Fibroblast of skin of abdomen (primary cell): ENCODE measurements around the gene SF1.

ENCODE experiments used
- DNase-seq: peaks from one replicate; pipeline ENCODE4 v3.0.0-alpha.2; 2013

Gene SF1

DNA sequence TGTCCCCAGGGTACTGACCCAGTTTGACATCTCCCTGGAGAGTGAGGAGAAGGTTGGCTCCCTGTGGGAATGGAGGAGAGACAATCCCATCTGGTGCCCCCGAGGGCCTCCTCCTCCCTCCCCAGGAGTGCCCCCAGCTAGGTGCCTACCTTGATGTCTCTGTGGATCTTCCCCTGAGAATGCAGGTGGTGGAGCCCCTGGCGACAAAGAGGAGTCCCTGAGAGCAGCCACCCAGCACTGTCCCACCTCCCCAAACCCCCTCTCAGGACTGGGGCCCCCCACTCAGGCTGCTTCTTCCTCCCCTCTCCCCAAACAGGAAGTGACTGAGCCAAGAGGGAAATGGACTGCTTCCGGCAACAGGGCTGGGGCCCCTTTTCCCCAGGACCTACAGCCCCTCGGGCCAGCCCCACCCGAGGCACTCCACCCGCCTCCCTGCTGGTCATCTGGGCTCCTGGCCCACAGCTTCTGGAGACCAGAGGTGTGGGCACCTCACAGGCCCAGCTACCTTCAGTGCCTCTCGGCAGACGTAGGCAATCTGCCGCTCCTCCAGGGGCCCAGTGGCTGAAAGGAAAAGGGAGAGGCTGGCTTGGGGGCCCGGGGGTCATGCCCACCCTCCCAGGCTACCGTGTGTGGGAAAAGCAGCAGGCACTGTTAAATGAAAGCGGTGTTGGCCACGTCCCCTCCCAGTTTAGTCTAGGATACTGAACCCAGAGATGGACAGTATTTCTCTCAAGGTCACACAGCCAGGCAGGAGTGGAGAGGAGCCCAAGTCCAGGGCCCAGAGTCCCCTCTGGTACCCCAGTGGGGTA lies 23.4 kb upstream of the SF1 start:
- no peak for DNase-seq

DNA sequence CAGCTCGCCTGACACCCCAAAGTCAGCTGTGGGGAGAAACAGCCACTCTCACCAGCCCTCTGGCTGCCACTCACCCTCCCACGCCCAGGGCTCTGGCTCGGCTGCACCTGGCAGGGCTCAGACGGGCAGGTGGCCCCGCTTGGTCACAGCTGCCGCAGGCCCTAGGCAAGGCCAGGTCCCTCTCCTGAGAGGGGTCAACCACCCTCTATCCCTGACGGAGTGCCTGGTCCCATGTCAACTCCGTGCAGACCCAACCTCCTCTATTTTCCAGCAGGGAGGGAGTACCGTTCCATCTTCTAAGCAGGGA lies 22.8 kb upstream of the SF1 start:
- DNase-seq: no peak

DNA sequence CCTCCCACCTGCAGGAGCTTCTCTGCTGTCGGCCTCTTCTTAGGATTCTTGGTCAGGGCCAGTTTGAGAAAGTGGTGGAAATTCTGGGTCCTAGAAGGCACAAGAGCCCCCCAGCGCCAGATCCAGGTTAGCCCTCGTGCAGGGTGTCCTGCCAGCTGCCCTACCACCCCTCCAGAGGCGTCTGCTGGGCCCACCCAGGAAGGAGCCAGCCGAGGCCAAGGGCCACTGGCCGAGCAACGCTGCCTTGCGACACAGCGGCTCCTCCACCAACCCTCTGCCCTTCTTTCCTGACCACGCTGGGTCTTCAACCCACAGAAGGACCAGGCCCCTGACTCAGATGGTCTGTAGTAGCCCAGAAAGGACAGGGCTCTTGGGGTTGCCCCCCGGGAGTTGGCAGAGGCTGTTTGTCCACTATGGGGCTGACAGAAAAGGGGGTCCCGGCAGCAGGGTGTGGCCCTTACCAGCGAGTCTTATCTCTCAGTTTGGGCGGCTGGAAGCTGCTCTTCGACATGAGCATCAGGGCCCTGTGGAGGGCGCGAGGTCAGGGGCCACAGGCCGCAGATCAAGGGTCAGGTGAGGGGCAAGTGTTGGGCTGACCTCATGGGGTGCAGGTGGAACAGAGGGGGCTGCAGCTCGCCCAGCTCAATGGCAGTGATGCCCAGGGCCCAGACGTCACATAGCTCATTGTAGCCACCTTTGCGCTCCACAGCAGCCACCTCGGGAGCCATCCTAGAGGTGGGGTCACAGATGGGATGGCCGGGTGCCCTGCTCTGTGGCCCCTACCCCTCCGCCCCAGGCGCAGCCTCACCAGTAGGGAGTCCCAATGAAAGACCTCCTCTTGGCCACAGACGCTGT lies 22.2 kb upstream of the SF1 start:
- no peak for DNase-seq

DNA sequence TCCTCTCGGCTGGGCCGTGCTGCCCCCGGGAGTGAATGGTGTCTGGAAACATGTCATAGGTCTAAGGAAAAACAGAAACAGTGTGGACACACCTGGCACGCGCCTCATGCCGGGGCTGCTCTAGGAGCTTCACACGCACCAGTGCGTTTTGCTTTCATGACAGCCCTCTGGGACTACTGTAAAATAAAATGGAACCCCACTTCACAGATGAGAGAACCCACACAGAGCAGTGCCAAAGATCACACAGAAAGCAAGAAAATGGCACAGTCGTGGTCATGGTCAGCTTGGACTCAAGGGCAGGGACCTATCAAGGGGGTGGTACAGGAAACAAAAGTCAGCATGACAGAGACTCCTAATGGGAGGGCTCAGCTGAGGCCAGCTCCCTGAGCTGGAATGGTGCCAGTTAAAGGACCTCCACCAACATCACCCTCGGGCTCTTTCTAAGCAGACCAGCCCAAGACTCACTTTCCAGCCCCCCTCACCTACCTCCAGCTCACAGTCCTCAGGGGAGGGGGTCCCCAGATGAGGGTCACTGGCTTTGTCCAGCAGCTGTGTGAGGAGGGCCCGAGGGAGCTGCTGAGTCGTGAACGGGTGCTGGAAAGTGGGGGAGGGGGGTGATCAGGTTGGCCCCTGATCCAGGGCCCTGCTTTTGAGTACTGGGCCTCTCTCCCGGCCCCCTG lies 21.4 kb upstream of the SF1 start:
- no peak for DNase-seq

DNA sequence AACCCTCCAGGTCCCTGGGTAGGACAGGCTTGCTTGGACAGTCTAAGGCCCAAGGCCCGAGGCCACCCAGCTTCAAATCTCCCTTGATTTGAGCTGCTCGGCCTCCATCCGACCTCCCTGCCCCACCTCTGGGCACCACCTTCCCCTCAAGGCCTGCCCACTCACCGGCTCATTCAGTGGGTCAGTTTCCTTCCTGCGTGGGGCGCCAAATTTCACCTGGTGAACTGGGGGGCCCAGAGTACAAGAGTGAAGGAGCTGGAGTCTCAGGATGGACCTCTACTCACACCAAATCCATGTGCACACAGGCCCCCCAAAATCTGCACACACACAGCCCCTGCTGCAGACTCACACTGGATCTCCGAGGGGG lies 20.9 kb upstream of the SF1 start:
- DNase-seq: no peak

- DNase-seq: no peak
Measured at GRCh38 chr11:64796757-64797541, 18.6 kb upstream of the SF1 start.

- no peak for DNase-seq
Measured at GRCh38 chr11:64796047-64796756, 17.9 kb upstream of the SF1 start.

DNA sequence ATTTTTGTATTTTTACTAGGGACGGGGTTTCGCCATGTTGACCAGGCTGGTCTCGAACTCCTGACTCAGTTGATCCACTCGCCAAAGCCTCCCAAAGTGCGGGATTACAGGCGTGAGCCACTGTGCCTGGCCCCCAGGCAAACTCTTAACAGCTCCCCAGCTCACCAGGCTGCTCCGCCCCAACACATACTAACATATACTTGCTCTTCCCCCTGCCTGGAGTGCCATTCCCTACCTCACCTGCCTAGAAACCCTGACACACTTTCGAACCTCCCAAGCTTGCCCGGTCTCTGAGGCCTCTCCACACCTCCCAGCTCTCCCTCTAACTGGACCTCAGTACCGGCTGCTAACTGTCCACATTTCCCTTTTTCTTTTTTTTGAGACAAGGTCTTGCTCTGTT lies 16.2 kb upstream of the SF1 start:
- DNase-seq: no peak

DNA sequence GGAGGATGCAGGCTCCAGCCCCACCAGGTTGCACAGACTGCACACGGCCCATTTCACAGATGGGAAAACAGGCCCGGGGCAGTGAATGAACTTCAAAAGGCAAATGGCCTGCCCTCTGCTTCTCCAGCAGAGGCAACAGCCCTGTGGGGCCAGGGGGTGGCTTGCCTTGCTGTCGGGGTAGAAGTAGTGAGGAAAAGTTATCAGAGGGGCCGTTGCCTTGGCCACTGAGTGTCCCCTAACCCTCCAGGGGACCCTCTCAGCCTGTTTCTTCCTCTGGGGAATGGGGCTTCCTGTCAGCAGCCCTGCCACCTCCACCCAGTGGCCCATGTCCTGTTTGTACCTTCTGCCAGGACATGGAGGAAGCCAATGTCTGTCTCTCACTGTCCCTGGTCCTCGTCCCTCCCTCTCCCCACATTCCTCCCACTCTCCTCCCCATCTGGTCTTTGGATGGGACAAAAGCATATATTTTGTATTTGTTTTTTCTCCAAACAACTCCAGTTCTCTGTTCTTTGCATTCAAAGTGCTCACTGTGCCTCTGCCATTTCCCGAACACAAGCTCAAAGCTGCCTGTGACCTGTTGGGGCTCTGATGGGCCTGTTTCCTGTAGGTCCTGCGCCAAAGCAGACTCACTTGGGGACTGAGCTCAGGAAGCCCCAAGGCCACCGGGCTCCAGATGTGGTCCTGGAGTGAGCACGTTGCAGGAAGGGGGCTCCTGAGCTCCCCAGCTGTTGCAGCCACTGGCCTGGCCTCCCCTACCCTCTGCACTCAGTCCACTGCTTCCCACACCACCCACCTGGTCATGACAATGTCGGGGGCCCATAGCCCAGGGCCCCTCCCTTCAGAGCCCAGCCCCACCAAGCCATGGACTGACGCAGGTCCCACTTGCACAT lies 15.2 kb upstream of the SF1 start:
- no peak for DNase-seq

GRCh38 chr11:64792482-64792881 lies 14.1 kb upstream of the SF1 start:
- no peak for DNase-seq

DNA sequence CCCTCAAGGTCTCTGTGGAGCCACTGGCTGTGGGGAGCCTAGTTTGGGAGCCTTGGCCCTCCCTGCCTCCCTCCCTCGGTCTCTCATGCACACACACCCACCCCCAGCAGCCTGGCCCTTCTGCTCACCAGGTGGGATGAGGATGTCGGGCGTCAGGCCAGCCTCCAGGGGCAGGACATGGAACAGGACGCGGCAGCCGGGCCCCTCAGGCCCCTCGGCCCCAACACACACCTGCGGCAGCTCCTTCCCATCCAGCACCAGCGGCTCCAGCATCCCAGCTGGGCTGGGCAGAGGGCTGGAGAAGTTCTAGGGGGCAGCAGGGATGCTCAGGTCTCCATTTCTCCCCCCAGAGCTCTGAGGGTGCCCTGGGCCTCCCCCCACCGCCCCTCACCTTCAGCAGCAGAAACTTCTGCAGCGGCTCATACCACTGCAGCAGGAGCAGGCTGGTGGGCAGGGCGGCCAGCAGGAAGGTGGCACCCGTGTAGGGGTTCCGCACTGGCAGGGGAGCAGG lies 13.5 kb upstream of the SF1 start:
- DNase-seq: no peak

DNA sequence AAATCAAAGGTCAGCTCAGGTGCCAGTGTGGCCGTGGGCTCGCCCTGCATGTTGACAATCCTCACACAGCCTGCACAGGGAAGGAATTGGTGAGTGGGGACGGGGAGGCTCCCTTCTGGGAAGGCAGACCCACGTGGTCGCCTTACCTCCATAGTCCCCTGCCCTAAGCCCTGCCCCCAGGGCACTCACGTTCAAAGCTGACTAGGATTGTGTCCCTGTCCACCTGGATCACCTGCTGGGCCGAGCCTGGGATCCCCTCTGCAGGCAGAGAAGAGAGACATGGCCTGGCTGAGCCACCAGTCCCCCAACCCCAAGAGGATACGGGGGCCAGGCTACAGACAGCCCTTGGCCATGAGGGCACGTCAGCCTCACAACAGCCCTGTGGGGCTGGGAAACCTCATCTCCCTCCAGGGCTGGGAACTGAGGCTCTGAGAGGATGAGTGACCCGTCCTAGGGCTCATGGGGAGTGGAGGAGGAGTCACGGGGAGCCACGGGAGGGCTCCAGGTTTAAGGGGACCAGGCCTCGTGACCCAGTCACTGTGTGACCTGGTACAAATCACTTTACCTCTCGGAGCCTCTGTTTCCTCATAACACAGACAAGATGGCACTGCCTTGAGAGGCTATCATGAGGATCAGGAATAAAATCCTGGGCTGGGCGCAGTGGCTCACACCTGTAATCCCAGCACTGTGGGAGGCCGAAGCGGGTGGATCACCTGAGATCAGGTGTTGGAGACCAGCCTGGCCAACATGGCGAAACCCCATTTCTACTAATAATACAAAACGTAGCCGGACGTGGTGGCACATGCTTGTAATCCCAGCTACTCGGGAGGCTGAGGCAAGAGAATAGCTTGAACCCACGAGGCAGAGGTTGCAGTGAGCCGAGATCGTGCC lies 12.1 kb upstream of the SF1 start:
- DNase-seq: no peak

- DNase-seq: no peak
Measured at GRCh38 chr11:64789331-64790204, 11.2 kb upstream of the SF1 start.

GRCh38 chr11:64788321-64789215 lies 10.2 kb upstream of the SF1 start:
- no peak for DNase-seq

DNA sequence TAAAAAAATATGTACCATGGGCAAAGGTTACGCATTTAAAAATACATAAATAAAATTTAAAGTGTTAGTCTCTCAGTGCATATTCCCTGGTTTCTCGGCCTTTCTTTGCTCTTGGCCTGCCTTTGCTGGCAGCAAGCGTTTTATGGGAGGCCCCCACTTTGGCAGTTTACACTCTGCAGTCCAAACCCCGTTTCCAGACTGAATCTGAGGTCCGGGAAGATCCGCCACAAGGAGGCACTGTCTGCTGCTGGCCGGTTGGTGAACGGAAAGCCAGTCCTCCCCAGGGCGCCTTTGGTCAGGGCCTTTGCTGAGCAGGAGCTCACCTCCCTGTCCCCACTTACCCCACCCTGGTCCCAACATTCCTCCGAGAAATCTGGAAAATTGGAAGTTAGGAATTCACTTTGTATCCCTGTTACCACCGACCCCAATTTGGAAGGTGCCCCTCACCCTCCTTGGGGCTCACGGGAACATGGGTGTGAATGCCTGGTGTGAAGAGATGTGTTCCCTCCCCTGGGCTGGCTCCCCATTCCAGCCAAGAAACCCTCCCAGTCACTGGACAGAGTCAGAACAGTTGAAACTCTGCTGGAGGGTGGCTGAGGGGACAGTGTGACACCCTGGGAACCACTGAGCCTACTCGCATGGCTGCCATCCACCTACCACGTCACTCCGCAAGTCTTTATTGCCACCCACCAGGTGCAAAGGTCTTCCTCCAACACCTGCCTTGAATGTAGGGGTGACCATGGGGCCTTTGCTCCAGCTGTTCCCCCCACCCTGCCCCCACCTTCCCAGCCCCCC lies 9.4 kb upstream of the SF1 start:
- DNase-seq: no peak

DNA sequence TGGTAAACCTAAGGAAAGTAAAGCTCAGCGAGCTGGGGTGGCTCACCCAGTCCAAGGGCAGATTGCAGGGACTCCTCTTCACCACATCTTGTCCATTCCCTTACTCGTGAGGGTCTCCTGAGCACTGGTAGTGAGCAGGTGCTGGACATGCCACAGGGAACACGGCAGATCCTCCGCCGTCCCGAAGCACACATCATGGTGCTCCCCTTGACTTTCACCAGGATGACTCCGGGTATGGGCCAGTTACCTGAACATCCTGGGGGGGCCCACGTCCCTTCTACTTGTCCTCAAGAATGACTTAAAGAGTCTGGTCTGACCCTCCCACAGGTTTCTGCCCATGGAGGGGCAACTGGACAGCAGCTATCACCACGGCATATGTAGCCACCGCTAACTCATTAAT lies 8.0 kb upstream of the SF1 start:
- no peak for DNase-seq
